ENCODE results near the gene EXOC4.

EXOC4 gene

GRCh38 chr7:133808493-133808866 is 555.6 kb downstream of the EXOC4 start:
- no peak for TF ChIP-seq ZFX (IDR thresholded peaks at IDR 0.05)
- no peak for TF ChIP-seq CTCF (conservative IDR thresholded peaks at IDR 0.05)
- no peak overlapping the region for H3K27ac ChIP-seq

GRCh38 chr7:133812877-133813276 is 560.0 kb downstream of the EXOC4 start:
- TF ChIP-seq ZFX (IDR thresholded peaks at IDR 0.05) (no peak), CTCF (conservative IDR thresholded peaks at IDR 0.05) (no peak)
- no peak overlapping the region for H3K27ac ChIP-seq

- H3K27ac ChIP-seq = no peak overlapping the region
- TF ChIP-seq CTCF (conservative IDR thresholded peaks at IDR 0.05) (no peak), ZFX (IDR thresholded peaks at IDR 0.05) (no peak)
Measured at GRCh38 chr7:133815611-133816210, 562.8 kb downstream of the EXOC4 start.

- no peak overlapping the region for H3K27ac ChIP-seq
- TF ChIP-seq CTCF (conservative IDR thresholded peaks at IDR 0.05) (no peak), ZFX (IDR thresholded peaks at IDR 0.05) (no peak)
Measured at GRCh38 chr7:133819695-133820094, 566.8 kb downstream of the EXOC4 start.

GRCh38 chr7:133820584-133820983 is 567.7 kb downstream of the EXOC4 start:
- TF ChIP-seq ZFX (IDR thresholded peaks at IDR 0.05) (no peak), CTCF (conservative IDR thresholded peaks at IDR 0.05) (no peak)
- H3K27ac ChIP-seq = no peak overlapping the region

GRCh38 chr7:133821171-133821570 is 568.3 kb downstream of the EXOC4 start:
- TF ChIP-seq ZFX (IDR thresholded peaks at IDR 0.05) (no peak), CTCF (conservative IDR thresholded peaks at IDR 0.05) (no peak)
- H3K27ac ChIP-seq = no peak overlapping the region

GRCh38 chr7:133822001-133822641 is 569.2 kb downstream of the EXOC4 start:
- TF ChIP-seq CTCF (conservative IDR thresholded peaks at IDR 0.05) (no peak), ZFX (IDR thresholded peaks at IDR 0.05) (no peak)
- H3K27ac ChIP-seq = no peak overlapping the region
